NOMO-1 treated with DMSO at 0.1 percent for 48 hours (cell line): ENCODE measurements around the gene EVI5.
"Not testable (repeated sequence)": the region's sequence is repeated elsewhere in the genome, so short reads cannot be mapped to it uniquely, and the experiment has no call there.

ENCODE experiments used
- DNase-seq: peaks from one replicate; lab custom pipeline; 2025; ENCODE audit not compliant: unreplicated experiment; lab: John Stamatoyannopoulos, UW

Gene EVI5

DNA sequence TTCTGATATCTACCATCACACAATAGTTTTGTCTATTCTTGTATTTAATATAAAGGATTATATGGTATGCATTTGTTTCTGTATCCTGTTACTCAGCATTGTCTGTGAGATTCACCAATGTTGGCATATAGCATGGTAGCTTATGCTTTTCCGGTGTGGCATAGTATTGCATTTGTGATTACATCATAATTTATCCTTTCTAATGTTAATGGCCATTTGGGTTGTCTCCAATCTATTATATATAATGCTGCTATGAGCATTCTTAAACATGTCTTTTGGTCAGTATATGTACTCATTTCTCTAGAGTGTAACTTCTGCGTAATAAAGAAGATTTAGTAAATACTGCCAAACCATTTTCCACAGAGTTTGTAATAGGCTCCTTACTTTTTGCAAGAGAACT is 257.2 kb downstream of the EVI5 start:
- no peak for DNase-seq

DNA sequence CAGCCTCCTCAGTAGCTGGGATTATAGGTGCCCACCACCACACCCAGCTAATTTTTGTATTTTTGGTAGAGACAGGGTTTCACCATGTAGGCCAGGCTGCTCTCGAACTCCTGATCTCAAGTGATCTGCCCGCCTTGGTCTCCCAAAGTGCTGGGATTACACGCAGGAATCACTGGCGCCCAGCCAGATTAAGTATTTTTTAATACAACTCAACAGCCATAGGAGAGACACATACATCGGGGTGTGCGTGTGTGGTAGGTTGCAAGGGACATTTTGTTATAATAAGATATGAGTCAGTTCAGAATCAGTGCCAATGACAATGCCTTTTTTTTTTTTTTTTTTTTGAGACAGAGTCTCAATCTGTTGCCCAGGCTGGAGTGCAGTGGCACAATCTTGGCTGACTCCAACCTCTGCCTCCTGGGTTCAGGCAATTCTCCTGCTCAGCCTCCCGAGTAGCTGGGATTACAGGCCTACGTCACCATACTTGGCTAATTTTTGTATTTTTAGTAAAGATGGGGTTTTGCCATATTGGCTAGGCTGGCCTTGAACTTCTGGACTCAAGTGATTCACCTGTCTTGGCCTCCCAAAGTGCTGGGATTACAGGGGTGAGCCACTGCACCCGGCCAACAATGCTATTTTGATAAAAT is 259.8 kb downstream of the EVI5 start:
- DNase-seq: not testable (repeated sequence)

DNA sequence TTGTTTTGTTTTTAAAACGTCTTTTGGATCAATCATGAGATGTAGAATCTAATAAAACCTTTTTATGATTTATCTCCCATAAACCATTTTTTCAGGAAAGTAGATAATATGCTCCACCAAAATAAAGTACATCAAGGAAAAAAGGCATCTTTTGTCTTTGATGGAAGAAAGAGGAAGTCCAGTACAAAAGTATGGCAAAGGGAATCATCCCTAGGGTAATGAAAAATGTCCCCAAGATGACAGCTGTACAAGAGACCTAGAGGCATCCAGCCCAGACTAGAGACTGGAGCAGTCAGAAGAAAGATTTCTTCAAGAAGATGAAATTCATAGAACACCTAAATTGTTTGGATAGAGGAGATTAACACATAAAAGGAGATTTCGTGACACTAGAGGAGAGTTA is 265.9 kb downstream of the EVI5 start:
- no peak for DNase-seq

DNA sequence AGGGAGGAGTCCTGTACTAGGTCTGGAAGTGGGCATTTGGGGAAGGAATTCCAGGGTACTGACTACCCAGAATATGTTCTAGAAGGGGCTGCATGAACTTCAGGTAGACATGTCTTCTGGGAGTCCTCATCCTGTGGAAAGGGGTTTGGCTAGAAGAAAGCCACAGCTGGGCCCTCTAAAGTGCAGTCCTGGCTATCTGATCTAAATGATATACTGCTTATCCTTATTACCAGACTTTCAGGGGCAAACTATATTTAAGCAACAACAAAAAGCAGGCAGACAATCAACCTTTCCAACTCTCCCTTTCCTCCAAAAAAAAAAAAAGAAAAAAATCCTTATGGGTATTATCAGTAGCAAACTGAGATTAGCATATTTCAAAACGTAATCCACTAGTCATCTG is 268.3 kb downstream of the EVI5 start:
- no peak for DNase-seq

DNA sequence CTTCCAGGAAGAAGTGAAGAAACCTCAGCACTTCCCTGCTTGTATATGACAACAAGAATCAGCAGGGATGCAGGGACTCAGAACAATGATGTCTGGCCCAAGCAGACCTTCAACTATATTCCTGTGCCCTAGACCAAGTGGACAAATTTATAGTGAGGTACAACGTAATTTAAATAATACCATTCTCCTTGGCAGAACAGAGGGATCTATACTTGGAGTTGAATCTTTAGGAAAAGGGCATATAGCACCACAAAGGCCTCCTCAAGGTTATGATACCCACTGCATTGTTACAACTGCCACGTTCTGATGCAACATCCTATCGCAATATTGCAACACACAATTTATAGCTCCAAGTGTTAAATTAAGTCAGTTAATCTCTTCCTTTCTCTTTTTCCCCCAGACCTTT is 269.1 kb downstream of the EVI5 start:
- DNase-seq: peak; percentile 78

DNA sequence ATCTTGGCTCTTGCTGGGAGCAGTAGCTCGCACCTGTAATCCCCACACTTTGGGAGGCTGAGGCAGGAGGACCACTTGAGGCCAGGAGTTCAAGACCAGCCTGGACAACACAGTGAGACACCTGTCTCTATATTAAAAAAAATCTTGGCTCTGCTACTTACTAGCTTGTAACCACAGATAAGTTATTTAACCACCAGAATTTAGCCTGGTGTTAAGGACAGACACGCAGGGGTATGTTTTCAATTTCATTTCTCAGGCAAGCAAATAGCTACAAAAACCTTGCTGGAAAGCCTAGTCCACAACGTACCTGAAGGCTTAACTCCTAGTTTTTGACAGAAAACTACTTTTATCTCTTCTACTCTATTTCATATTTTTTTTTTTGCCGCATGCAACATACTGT is 273.4 kb downstream of the EVI5 start:
- no peak for DNase-seq

DNA sequence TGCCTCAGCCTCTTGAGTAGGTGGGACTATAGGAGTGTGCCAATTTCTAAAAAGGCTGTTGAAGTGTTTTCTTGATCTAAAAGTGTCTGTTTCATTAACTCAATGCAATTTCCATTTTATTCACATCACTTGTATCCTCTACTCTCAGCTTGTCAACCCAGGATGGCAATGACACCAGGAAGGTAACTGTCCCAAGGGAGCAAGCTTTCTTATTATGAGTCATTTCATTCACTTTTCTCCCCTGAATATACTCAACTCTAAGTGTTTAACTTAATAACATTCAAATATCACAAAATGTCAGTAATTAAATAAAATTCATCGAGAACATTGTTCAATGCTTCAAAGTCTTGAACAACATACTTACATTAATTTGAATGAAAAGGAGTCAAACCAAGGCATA is 275.3 kb downstream of the EVI5 start:
- no peak for DNase-seq

DNA sequence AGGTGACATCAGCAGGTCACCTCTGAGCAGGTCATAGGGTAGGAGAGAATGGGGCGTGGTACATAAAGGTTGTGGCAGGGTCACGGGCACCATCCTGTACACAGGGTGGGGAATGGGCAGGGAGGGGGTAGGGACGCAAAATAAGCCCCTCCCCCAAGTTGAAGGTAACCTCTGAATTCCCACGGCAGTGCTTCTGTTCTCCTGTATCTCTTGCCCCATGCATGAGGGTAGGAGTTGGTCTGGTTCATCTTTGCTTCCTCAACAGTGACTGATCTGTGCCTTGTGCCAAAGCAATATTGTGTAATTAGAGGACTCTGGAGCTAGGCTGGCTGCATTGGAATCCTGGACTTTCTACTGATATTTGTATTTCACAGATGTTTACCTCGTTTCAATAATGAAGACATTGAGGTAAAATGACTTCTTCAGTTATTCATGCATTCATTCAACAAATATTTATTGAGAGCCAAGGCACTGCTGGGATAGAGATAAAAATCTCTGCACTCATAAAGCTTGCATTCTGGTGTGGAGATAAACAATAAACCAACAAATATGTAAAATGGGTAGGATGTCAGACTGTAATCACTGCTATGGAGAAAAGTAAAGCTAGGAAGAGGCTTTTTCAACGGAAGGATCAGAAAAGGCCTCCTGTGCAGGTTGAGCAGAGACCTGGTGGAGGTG is 279.8 kb downstream of the EVI5 start:
- DNase-seq: no peak

DNA sequence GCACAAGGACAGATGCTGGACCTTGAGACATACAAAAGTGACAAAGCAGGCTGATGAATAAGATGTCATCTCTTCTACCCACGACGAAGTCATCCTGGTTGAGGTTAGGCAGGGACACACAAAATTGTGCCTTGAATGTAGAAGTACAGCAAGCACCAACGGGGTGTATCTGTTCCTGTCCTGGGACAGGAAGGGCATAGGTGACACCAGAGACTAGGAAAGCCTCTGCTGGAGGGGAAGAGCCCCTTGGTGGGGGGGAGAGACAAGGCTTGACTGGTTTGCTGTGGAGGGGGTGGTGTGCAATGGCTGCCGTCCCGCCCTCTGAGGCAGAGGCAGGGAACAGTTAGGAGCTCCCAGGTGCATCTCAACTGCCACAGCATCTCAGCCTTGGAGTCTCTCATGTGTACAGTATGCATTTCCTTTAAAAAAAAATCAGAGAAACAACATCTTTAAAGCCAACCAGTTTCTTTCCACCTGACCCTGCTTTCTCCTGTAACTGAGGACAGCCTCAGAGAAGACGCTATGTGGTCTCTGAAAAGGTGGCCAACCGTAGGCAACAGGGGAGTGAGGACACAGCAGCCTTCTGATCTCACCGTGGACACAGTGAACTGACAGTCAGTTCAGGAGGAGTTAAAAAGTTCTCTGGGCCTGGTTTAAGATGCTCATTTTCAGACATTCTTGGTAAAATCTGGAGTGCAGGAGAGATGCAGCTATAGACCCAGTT is 280.5 kb downstream of the EVI5 start:
- no peak for DNase-seq

DNA sequence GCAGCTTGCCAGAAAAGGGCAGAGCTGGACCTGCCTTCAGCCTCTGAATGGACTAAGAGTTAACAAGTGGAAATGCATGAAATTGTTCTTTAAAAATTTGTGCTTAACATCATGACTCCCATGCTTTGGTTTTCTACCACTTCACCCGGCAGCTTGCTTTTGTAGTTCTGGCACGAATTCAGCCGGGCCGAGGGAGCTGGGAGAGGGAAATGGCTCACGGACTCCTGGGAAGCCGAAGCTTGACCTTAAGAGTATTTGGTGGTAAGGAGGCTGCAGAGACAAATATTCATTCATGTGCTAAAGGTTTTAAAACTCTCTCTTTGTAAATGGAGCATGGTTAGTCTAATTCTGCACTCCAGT is 281.0 kb downstream of the EVI5 start:
- DNase-seq: no peak

DNA sequence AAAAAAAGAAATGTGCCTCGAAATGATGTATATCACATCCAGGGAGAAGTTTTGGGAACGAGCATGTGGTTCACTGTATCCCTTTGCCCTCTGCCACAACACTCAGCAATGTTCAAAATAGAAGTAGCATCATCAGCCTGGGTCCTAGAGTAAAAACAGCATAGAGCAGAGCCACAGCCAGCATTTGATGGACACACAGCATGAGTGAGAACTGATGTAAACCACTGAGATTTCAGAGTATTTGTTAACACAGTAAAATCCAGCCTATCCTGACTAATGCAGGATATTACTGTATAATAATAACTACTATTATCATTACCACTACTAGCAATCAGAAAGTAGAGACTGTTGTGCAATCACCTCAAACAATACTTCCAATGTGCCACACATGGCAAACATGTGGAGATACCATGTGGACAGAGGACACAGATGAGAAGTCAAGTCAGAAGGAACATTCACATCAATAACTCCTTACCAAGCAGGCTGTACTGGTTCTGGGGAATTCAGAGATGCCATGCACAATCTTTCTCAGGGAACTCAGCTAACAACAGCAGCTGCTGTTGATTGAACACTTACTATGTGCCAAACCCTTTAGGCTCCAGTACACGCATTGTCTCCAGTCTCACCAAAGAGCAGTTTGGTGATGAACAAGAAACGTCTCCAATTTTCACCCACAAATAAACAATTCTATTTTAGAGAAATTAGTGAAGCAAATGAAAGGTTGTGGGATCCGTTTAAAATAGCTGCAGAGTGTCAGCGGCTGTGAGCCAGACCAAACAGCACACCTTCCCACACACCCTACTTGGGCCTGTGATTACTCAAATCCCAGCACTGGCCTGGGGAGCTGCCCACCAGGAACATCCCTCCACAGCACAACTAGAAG is 281.6 kb downstream of the EVI5 start:
- DNase-seq: no peak

DNA sequence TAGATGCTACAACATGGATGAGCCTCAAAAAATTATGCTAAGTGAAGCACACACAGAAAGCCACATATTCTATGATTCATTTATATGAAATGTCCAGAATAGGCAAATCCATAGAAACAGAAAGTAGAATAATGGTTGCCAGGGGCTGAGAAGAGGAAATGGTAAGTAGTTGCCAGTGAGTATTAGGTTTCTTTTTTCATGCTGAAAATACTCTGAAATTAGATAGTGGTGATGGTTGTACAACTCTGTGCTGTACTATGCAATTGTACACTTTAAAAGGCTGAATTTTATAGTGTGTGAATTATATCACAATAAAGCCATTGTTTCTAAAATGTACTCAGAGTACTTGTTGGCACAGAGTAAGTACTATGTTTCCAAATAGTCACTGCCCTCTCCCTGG is 282.7 kb downstream of the EVI5 start:
- peak; percentile 43 for DNase-seq

DNA sequence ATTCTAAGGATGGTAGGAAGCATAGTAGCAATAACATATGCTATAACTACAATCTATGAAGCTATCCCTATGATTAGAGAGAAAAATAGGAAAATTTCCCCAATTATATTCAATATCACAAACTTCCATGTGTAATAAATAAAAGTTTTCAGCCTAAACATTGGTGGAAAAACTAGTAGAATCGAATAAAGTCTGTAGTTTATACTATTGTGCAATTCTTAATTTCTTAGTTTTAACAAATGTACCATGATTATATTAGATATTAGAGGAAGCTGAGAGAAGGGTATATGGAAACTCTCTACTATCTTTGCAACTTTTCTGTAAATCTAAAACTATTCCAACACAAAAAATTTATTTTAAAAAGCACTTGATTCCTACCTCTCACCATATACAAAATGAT is 284.4 kb downstream of the EVI5 start:
- no peak for DNase-seq

DNA sequence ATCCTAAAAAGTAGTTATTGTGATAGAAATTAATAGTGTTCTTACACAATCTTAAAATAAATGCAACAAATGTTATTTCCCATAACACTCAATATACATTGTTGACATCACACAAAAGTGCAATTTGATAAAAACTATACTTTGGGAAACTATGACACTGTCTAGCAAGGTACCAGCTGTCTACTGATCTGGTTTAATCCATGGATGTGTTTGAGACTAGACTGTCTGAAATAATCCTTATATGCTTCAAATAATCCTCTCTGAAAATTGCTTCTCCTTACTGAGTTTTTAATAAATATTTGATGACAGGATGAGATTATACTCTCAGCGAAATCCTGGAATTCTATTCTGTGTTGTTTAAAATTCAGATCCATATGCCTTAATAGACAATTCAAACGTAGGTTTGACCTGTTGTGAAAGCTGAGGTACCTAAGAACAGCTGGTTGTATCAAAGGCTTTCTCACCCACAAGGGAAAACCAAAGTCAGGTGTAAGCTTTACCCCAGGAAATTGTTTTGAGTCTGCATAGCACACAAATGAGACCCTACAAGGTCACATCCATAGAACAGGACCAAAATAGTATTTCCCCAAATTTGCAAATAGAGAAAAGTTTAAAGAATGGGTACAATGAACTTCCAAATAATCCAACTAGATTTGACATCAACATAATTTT is 289.4 kb downstream of the EVI5 start:
- no peak for DNase-seq

DNA sequence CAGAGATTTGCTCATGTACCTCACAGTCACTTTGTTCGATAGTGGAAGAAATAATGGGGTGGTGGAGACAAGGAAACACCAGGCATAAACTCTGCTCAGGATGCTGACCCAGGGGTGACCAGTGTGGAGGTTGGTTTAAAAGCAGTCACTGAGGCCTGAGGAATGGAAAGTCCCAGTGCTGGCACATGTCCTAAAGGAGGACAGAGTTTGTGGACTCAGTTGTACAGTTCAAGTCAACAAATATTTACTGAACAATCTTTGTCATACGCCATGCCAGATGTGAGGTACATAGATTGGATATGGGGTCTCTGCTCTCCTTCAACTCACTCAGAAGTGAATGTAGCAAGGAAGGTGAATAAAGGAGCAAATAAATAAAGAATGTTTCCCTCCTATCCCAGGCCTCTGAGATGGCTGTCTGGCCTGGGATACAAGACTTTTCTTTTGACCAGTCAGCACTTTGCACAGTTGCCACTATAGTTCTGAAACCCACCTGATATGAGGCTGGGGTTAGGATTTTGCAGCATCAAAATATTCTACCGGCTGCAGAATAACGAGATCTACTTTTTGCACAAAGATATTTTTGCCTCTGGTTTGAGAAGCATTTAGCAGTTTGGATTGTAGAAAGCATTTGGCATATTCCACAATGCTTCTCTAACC is 290.3 kb downstream of the EVI5 start:
- no peak for DNase-seq

DNA sequence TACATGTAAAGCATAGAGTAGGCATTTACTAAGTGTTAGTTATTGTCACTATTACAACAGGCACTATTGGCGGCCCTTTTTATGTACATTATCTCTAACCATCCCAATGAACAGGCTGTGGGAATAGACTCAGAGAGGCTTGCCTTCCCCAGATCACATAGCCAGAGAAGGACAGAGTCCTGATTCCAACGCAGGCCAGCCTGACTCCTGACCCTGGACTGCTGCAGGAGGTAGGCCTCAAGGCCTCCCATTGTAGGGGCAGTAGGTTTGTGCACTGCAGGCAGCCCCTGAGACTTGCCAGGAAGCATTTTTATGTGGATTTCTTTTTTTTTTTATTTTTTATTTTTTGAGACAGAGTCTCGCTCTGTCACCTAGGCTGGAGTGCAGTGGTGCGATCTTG is 291.8 kb downstream of the EVI5 start:
- DNase-seq: no peak

DNA sequence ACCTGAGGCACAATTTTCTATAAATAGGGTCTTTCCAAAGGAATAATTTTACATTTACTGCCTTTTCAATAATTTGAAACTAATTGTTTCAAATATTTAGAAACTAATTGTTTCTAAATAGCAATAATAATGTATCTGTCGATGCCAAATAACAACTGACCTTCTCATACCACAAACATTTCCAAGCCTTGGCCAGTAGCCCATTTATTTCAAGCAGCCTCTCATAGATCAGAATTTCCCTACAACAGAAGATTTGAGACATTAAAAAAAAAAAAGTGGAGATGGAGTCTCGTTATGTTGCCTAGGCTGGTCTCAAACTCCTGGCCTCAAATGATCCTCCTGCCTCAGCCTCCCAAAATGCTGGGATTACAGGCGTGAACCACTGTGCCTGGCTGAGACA is 296.1 kb downstream of the EVI5 start:
- DNase-seq: no peak

DNA sequence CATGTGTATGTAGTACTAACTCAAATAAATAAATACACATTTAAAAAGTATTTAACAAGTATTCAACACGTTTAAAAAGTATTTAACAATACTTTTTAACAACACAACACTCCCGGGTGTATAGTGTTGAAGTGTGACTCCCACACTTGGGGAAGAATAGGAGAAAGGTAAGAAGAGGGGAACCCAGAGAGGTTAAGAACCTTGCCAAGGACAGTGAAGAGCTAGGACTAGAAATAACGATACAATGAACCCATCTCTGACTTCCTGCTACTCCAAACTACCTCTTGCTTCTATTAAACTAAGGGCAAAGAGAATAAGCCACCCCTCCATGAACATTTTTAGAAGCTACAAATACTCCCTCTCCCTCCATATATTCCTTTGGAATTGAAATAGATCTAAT is 296.5 kb downstream of the EVI5 start:
- DNase-seq: peak; percentile 32

DNA sequence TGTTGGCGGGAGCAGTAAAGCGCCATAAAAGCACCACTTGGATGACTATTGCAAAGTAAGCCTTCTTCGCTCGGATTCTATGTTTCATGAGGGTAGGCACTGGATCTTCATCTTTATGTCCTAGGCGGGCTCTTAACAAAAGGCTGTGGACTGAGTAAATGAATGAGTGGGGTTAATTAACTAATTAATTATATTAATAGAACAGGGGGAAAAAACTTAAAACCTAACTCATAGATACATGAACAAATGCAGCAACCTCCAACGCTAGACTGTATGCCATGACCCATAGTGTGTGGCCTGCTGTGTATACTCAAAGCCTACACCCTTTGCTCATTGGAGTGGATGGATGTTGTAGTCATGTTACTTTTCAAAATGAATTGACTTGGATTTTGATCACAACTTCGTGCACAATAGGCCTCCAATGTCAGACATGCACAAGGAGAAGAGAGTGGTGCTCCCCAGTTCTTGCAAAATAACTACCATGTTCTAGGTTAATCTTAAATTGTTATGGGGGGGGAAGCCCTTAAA is 297.8 kb downstream of the EVI5 start:
- peak; percentile 23 for DNase-seq
